ENCODE data around the gene EIF4H.

DNA sequence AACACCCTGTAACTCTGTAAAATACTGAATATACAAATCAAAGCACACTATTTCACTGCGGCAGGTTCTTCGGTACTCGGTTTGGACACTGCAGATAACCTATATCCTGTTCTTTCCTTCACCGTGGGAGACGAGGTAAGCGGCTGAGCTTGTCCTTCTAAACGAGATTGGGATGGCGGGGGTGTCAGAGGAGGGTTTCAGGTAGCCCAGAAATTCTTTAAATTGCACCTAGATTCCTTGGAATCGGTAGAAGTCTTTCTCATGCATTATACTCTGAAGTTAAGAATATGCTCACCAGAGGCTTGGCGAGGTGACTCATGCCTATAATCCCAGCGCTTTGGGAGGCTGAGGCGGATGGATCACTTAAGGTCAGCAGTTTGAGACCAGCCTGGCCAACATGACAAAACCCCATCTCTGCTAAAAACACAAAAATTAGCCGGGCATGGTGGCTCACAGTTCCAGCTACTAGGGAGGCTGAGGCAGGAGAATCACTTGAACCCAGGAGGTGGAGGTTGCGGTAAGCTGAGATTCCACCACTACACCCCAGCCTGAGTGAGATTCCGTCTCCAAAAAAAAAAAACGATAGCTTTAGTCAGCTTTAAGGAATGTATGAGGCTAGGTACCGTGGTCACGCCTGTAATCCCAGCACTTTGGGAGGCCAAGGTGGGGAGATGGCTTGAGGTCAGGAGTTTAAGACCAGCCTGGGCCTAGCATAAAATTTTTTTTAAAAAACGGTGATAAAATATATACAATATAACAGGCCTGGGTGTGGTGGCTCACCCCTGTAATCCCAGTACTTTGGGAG is 25.6 kb downstream of the EIF4H start:
- TF ChIP-seq, protein P1, sequence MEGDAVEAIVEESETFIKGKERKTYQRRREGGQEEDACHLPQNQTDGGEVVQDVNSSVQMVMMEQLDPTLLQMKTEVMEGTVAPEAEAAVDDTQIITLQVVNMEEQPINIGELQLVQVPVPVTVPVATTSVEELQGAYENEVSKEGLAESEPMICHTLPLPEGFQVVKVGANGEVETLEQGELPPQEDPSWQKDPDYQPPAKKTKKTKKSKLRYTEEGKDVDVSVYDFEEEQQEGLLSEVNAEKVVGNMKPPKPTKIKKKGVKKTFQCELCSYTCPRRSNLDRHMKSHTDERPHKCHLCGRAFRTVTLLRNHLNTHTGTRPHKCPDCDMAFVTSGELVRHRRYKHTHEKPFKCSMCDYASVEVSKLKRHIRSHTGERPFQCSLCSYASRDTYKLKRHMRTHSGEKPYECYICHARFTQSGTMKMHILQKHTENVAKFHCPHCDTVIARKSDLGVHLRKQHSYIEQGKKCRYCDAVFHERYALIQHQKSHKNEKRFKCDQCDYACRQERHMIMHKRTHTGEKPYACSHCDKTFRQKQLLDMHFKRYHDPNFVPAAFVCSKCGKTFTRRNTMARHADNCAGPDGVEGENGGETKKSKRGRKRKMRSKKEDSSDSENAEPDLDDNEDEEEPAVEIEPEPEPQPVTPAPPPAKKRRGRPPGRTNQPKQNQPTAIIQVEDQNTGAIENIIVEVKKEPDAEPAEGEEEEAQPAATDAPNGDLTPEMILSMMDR (IDR thresholded peaks at IDR 0.05; ENCODE audit: control extremely low read depth in 1 of 3, insufficient read depth in 1 of 3, low read depth in 1 of 3, low read length in 3 of 3): no peak
- no peak for TF ChIP-seq TEAD4 (IDR thresholded peaks at IDR 0.05; ENCODE audit: low read depth, low read length)
- no peak for TF ChIP-seq EP300 (IDR thresholded peaks at IDR 0.05; ENCODE audit: borderline replicate concordance in 1 of 2, low read depth in 2 of 2, low read length in 2 of 2)

All from H1 (cell line).